ENCODE data around the gene WDR82.
"Not testable (repeated sequence)": the region's sequence is repeated elsewhere in the genome, so short reads cannot be mapped to it uniquely, and the experiment has no call there.

The WDR82 gene

GRCh38 chr3:52288674-52289073 lies 10.2 kb upstream of the WDR82 start:
- no peak for DNase-seq

GRCh38 chr3:52286777-52287110 lies 8.3 kb upstream of the WDR82 start:
- DNase-seq = no peak

GRCh38 chr3:52284051-52284450 lies 5.6 kb upstream of the WDR82 start:
- DNase-seq = not testable (repeated sequence)

GRCh38 chr3:52283306-52283705 lies 4.9 kb upstream of the WDR82 start:
- DNase-seq = no peak

GRCh38 chr3:52281981-52282801 lies 3.7 kb upstream of the WDR82 start:
- DNase-seq = peak; percentile 55

GRCh38 chr3:52280050-52280461 lies 1.6 kb upstream of the WDR82 start:
- no peak for DNase-seq

- no peak for DNase-seq
These were observed 1.1 kb upstream of the WDR82 start for GRCh38 chr3:52279596-52279995.

- no peak for DNase-seq
These were observed 408 bp downstream of the WDR82 start for GRCh38 chr3:52277972-52278509.

- DNase-seq = peak; percentile 67
These were observed 1.1 kb downstream of the WDR82 start for GRCh38 chr3:52277071-52277964.

- DNase-seq = not testable (repeated sequence)
These were observed 3.7 kb downstream of the WDR82 start for GRCh38 chr3:52274781-52275180.

GRCh38 chr3:52272831-52273230 lies 5.6 kb downstream of the WDR82 start:
- DNase-seq = no peak

- DNase-seq = not testable (repeated sequence)
These were observed 6.3 kb downstream of the WDR82 start for GRCh38 chr3:52272172-52272571.

- no peak for DNase-seq
These were observed 8.1 kb downstream of the WDR82 start for GRCh38 chr3:52270252-52270754.

- DNase-seq = no peak
These were observed 8.7 kb downstream of the WDR82 start for GRCh38 chr3:52269776-52270175.

- DNase-seq = no peak
These were observed 10.4 kb downstream of the WDR82 start for GRCh38 chr3:52268036-52268435.

GRCh38 chr3:52265387-52265786 lies 13.1 kb downstream of the WDR82 start:
- no peak for DNase-seq

- no peak for DNase-seq
These were observed 16.0 kb downstream of the WDR82 start for GRCh38 chr3:52262447-52262846.

GRCh38 chr3:52259448-52259847 lies 19.0 kb downstream of the WDR82 start:
- DNase-seq = no peak

- DNase-seq = no peak
These were observed 19.4 kb downstream of the WDR82 start for GRCh38 chr3:52259035-52259434.

- DNase-seq = no peak
These were observed 20.5 kb downstream of the WDR82 start for GRCh38 chr3:52257911-52258310.

GRCh38 chr3:52256622-52257021 lies 21.8 kb downstream of the WDR82 start:
- DNase-seq = no peak

- no peak for DNase-seq
These were observed 22.3 kb downstream of the WDR82 start for GRCh38 chr3:52256159-52256558.

GRCh38 chr3:52254608-52255007 lies 23.8 kb downstream of the WDR82 start:
- no peak for DNase-seq
